HG02852 (cell line): ENCODE results near the gene RPP21.
"Not testable (repeated sequence)": the region's sequence is repeated elsewhere in the genome, so short reads cannot be mapped to it uniquely, and the experiment has no call there.

Source experiments
- ATAC-seq: cut with Tn5 transposase; IDR thresholded peaks from one replicate; pipeline ENCODE4 v1.9.1; 2021; ENCODE audit warnings: mild to moderate bottlenecking, moderate library complexity; ENCODE audit not compliant: unreplicated experiment

RPP21 gene

GRCh38 chr6:30369280-30369679 is 24.3 kb downstream of the RPP21 start:
- not testable (repeated sequence) for ATAC-seq

- ATAC-seq = no peak
These were observed 33.5 kb downstream of the RPP21 start for GRCh38 chr6:30378290-30378937.

- no peak for ATAC-seq
These were observed 35.5 kb downstream of the RPP21 start for GRCh38 chr6:30380464-30380863.

GRCh38 chr6:30386166-30386565 is 41.2 kb downstream of the RPP21 start:
- no peak for ATAC-seq

- no peak for ATAC-seq
These were observed 46.3 kb downstream of the RPP21 start for GRCh38 chr6:30391240-30391639.

- ATAC-seq = no peak
These were observed 49.2 kb downstream of the RPP21 start for GRCh38 chr6:30394139-30394538.
